Bronchial epithelial cell (primary cell): ENCODE data around the gene SLC27A2. TPM values are rescaled to one million over a fixed set of nuclear protein-coding genes. Genes with fewer than 3 reads are reported as not detected.

Source experiments
- DNase-seq: peaks from one replicate; pipeline ENCODE4 v3.0.0-alpha.2; 2010; ENCODE audit warnings: low read depth
- FAIRE-seq: peaks from 2 replicates; lab custom pipeline; 2011; peaks lifted over from hg19 to GRCh38; lab: Jason Lieb, UNC
- H3K27me3 ChIP-seq: 2 replicates; pipeline ENCODE4 v1.5.1; 2011; ENCODE audit warnings: low read length; ENCODE audit not compliant: control insufficient read depth, insufficient read depth
- H3K36me3 ChIP-seq: 2 replicates; pipeline ENCODE4 v1.5.1; 2011; ENCODE audit warnings: low read length; ENCODE audit not compliant: control insufficient read depth, insufficient read depth
- H3K4me3 ChIP-seq: 2 replicates; pipeline ENCODE4 v1.5.1; 2011; ENCODE audit warnings: mild to moderate bottlenecking, low read depth, low read length, control low read depth
- total RNA-seq: library from RNA; depleted of rRNA; stranded (reverse); fragments of >200 nt; gene quantifications from 2 replicates; pipeline ENCODE4 v1.2.1, GENCODE V29; 2014
- TF ChIP-seq, protein P1 (sequence below): IDR thresholded peaks from 2 replicates; pipeline ENCODE4 v1.5.1; 2011; ENCODE audit warnings: mild to moderate bottlenecking, moderate library complexity, low read length, control low read depth, inconsistent platforms; ENCODE audit not compliant: insufficient read depth, severe bottlenecking

SLC27A2 gene
- total RNA-seq, 1 donor from 2014 or later = 1.3 TPM

GRCh38 chr15:50209809-50210208, 27.8 kb downstream of the SLC27A2 start:
- FAIRE-seq = no peak
- no peak overlapping the region for H3K4me3 ChIP-seq
- H3K36me3 ChIP-seq = no peaks in the 10 kb centered on the region
- TF ChIP-seq, protein P1, sequence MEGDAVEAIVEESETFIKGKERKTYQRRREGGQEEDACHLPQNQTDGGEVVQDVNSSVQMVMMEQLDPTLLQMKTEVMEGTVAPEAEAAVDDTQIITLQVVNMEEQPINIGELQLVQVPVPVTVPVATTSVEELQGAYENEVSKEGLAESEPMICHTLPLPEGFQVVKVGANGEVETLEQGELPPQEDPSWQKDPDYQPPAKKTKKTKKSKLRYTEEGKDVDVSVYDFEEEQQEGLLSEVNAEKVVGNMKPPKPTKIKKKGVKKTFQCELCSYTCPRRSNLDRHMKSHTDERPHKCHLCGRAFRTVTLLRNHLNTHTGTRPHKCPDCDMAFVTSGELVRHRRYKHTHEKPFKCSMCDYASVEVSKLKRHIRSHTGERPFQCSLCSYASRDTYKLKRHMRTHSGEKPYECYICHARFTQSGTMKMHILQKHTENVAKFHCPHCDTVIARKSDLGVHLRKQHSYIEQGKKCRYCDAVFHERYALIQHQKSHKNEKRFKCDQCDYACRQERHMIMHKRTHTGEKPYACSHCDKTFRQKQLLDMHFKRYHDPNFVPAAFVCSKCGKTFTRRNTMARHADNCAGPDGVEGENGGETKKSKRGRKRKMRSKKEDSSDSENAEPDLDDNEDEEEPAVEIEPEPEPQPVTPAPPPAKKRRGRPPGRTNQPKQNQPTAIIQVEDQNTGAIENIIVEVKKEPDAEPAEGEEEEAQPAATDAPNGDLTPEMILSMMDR = no peak
- H3K27me3 ChIP-seq = no peaks in the 10 kb centered on the region
- DNase-seq = peak; percentile 90

DNA sequence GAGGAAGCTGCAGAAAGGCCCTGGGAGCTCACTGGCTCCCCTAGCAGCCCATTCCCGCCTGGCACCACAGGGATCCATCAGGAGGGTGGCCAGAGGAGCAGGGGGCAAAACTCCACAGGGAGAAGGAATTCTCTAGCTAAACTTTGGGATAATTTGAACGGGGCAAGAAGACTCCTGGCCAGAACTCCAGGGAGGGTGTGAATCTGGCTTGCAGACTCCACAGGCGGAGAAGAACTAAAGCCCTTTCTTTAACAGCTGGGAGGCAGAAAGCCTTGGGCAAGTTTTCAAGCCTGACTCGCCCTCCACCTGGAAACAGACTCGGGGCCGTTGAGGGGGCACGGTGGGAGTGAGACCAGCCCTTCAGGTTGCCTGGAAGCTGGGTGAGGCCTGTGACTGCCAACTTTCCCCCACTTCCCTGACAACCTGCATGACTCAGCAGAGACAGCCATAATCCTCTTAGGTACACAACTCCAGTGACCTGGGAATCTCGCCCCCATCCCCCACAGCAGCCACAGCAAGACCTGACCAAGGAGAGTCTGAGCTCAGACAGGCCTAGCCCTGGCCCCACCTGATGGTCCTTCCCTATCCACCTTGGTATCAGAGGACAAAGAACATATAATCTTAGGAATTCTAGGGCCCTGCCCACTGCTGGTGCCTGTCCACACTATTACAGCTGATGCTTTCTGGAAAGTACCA, 28.6 kb downstream of the SLC27A2 start:
- FAIRE-seq (no peak), DNase-seq (peak; percentile 65)
- Histone ChIP-seq H3K27me3 (no peaks in the 10 kb centered on the region), H3K36me3 (no peaks in the 10 kb centered on the region), H3K4me3 (no peak overlapping the region)
- TF ChIP-seq, protein P1 = no peak

GRCh38 chr15:50218291-50218690, 36.3 kb downstream of the SLC27A2 start:
- H3K4me3 ChIP-seq = no peak overlapping the region
- no peak for FAIRE-seq
- DNase-seq = no peak
- no peaks in the 10 kb centered on the region for H3K27me3 ChIP-seq
- no peaks in the 10 kb centered on the region for H3K36me3 ChIP-seq
- TF ChIP-seq, protein P1 = no peak

- no peak for FAIRE-seq
Measured at GRCh38 chr15:50218691-50219090, 36.7 kb downstream of the SLC27A2 start.

GRCh38 chr15:50219820-50220219, 37.8 kb downstream of the SLC27A2 start:
- Histone ChIP-seq H3K4me3 (no peak overlapping the region), H3K36me3 (no peaks in the 10 kb centered on the region), H3K27me3 (no peaks in the 10 kb centered on the region)
- DNase-seq = peak; percentile 58
- peak; percentile 52 for FAIRE-seq
- TF ChIP-seq, protein P1 = no peak

More at GRCh38 chr15:50218691-50219090, 36.7 kb downstream of the SLC27A2 start:
- DNase-seq = no peak
- no peaks in the 10 kb centered on the region for H3K27me3 ChIP-seq
- TF ChIP-seq, protein P1 = no peak
- no peak overlapping the region for H3K4me3 ChIP-seq
- no peaks in the 10 kb centered on the region for H3K36me3 ChIP-seq

- Histone ChIP-seq H3K4me3 (no peak overlapping the region), H3K36me3 (no peaks in the 10 kb centered on the region), H3K27me3 (no peaks in the 10 kb centered on the region)
- no peak for DNase-seq
- no peak for FAIRE-seq
- TF ChIP-seq, protein P1 = no peak
Measured at GRCh38 chr15:50222181-50222580, 40.2 kb downstream of the SLC27A2 start.
